GM19324 (cell line): Measurements from ENCODE around the gene FHIP1A.

ENCODE experiments used
- ATAC-seq: cut with Tn5 transposase; IDR thresholded peaks from one replicate; pipeline ENCODE4 v1.9.1; 2021; ENCODE audit warnings: mild to moderate bottlenecking, moderate library complexity; ENCODE audit not compliant: unreplicated experiment, low FRiP score

The FHIP1A gene

DNA sequence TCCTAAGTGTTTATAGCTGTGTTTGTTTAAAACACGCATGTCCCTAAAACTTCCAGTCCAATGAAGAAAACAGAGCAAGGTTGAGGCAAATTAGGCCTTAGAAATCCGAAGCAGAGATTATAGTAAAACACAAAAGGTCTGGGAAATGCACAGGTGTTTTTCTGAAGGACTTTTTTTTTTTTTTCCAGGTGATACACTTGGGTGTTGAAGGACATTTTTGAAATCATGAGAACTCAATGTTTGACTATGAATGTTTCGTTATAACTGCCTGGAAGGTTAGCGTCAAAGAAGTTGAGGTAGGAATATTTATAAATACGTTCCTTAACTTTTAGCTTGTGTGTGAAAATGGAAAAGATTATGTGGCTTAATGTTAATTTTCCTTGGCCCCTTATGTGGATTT lies 45.5 kb downstream of the FHIP1A start:
- ATAC-seq: no peak

DNA sequence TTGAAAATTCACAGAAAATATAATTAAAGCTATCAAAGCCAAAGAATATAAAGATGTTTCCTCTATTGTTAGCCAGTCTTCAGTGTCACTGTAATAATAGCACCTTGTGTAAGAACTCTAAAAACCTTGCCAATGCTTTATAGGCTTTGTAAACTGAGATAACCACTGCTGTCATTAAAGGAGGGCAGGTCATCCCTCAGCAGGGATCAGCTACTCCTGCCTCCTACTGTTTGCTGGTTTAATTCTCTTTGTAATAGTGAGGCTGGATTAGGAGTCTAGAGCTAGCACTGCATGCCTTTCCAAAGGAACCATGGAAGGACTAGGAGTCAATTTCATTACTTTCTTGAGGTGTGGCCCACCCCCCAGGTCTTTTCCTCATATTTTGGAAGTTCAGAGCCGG lies 46.2 kb downstream of the FHIP1A start:
- no peak for ATAC-seq

DNA sequence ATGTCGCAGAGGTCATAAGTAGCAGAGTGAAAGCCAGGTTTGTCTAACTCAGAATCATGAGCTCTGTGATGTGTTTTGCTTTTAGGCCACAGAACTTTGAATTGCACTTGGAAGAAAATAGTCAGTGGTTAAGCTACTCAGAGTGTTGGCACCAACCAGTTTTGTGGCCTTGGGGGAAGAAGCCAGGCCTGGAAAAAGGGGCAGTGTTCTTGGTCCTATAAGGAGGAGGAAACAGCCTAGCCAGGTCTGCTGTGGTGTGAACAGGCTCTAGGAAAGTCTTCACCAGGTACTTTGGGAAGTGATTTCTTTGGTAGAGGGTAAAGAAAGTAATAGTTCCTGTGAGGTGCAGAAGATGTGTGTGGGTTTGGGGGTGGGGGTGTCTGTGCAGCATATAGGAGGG lies 49.2 kb downstream of the FHIP1A start:
- ATAC-seq: no peak
